Smooth muscle cell (in vitro differentiated cells): ENCODE data around the gene TTLL11. TPM values are rescaled to one million over a fixed set of nuclear protein-coding genes. Genes with fewer than 3 reads are reported as not detected.

Source experiments
- DNase-seq: peaks from one replicate; lab custom pipeline; 2025; ENCODE audit not compliant: unreplicated experiment; lab: John Stamatoyannopoulos, UW
- H2AFZ ChIP-seq: fragments of 200-600 bp; sonication (generic); 2 replicates; pipeline ENCODE4 v1.6.0; 2016; ENCODE audit warnings: antibody characterized with exemption, low read depth, mild to moderate bottlenecking
- H3F3A ChIP-seq: fragments of 200-600 bp; sonication (generic); 2 replicates; pipeline ENCODE4 v1.6.0; 2017; ENCODE audit warnings: antibody characterized with exemption, low read depth
- H3K27ac ChIP-seq: fragments of 200-600 bp; sonication (generic); 2 replicates; pipeline ENCODE4 v1.5.1; 2016; ENCODE audit warnings: low read depth, mild to moderate bottlenecking
- H3K27me3 ChIP-seq: fragments of 200-600 bp; sonication (generic); 2 replicates; pipeline ENCODE4 v1.6.1; 2016; ENCODE audit warnings: low read depth, mild to moderate bottlenecking
- H3K36me3 ChIP-seq: fragments of 200-600 bp; sonication (generic); 2 replicates; pipeline ENCODE4 v1.5.1; 2016; ENCODE audit warnings: low read depth
- H3K4me1 ChIP-seq: fragments of 200-600 bp; sonication (generic); 2 replicates; pipeline ENCODE4 v1.5.1; 2016; ENCODE audit warnings: low read depth
- H3K4me2 ChIP-seq: fragments of 200-600 bp; sonication (generic); 2 replicates; pipeline ENCODE4 v1.6.0; 2016; ENCODE audit warnings: mild to moderate bottlenecking
- H3K4me3 ChIP-seq: fragments of 200-600 bp; sonication (generic); 2 replicates; pipeline ENCODE4 v1.5.1; 2016; ENCODE audit warnings: mild to moderate bottlenecking
- H3K79me2 ChIP-seq: fragments of 200-600 bp; sonication (generic); 2 replicates; pipeline ENCODE4 v1.6.0; 2016; ENCODE audit warnings: low read depth, mild to moderate bottlenecking
- H3K9ac ChIP-seq: fragments of 200-600 bp; sonication (generic); 2 replicates; pipeline ENCODE4 v1.6.0; 2016; ENCODE audit warnings: low read depth
- H3K9me3 ChIP-seq: fragments of 200-600 bp; sonication (generic); replicated peaks from 2 replicates; pipeline ENCODE4 v1.5.1; 2016; ENCODE audit warnings: low read depth
- H4K20me1 ChIP-seq: fragments of 200-600 bp; sonication (generic); 2 replicates; pipeline ENCODE4 v1.6.0; 2016; ENCODE audit warnings: low read depth
- CTCF ChIP-seq: fragments of 200-600 bp; sonication (generic); IDR thresholded peaks from 2 replicates; pipeline ENCODE4 v1.5.1; 2017; ENCODE audit warnings: borderline replicate concordance, mild to moderate bottlenecking, antibody characterized with exemption; ENCODE audit not compliant: insufficient read depth, poor library complexity, severe bottlenecking
- whole genome bisulfite sequencing: methylation state at CpG from one replicate; pipeline ENCODE4 v1.1.7; 2016; ENCODE audit warnings: low lambda C conversion rate; 5-methylcytosine and 5-hydroxymethylcytosine counted together
- polyA plus RNA-seq: library from polyadenylated mRNA; unstranded; fragments of >200 nt; fragmentation: Nextera tagmentation; extraction: Ambion mirVana; gene quantifications from 2 replicates; pipeline ENCODE4 v1.2.1, GENCODE V29; 2016
- total RNA-seq: library from RNA; depleted of rRNA; stranded (reverse); fragments of >200 nt; gene quantifications from 2 replicates; pipeline ENCODE4 v1.2.3, GENCODE V29; 2014

TTLL11 gene
- total and polyA plus RNA-seq, 2 experiments from 2014 or later = 2.6 to 3.7 TPM

GRCh38 chr9:121849554-121849953 lies 243.6 kb downstream of the TTLL11 start:
- H3K9ac ChIP-seq = no peak overlapping the region
- H3K27me3 ChIP-seq = no peaks in the 10 kb centered on the region
- no peak overlapping the region for H3K4me2 ChIP-seq
- no peaks in the 10 kb centered on the region for H3K4me1 ChIP-seq
- no peak overlapping the region for H2AFZ ChIP-seq
- H4K20me1 ChIP-seq = no peaks in the 10 kb centered on the region
- no peak for DNase-seq
- no peak overlapping the region for H3K4me3 ChIP-seq
- 69% methylated on average over 4 of the region's 4 CpGs for WGBS
- H3K36me3 ChIP-seq = no peaks in the 10 kb centered on the region
- H3K79me2 ChIP-seq = no peaks in the 10 kb centered on the region
- no peak overlapping the region for H3K27ac ChIP-seq
- H3F3A ChIP-seq = no peaks in the 10 kb centered on the region
- TF ChIP-seq CTCF = no peak
- H3K9me3 ChIP-seq = peaks cover 6% of the 10 kb centered on the region

- Histone ChIP-seq H3K79me2 (no peaks in the 10 kb centered on the region), H3K9me3 (peaks cover 7% of the 10 kb centered on the region), H4K20me1 (no peaks in the 10 kb centered on the region), H3K27ac (no peak overlapping the region), H3K4me1 (peaks cover 4% of the 10 kb centered on the region), H3K36me3 (no peaks in the 10 kb centered on the region), H3K4me2 (no peak overlapping the region), H2AFZ (no peak overlapping the region), H3K9ac (no peak overlapping the region), H3K27me3 (no peaks in the 10 kb centered on the region), H3F3A (no peaks in the 10 kb centered on the region), H3K4me3 (no peak overlapping the region)
- TF ChIP-seq CTCF = no peak
- DNase-seq = no peak
- WGBS = 46% methylated on average over 2 of the region's 2 CpGs
Observed at GRCh38 chr9:121844562-121844961, 248.5 kb downstream of the TTLL11 start.

- H3K79me2 ChIP-seq = no peaks in the 10 kb centered on the region
- H3K9me3 ChIP-seq = peaks cover 7% of the 10 kb centered on the region
- H4K20me1 ChIP-seq = no peaks in the 10 kb centered on the region
- H3K27ac ChIP-seq = no peak overlapping the region
- H3K4me3 ChIP-seq = no peak overlapping the region
- no peak for TF ChIP-seq CTCF
- no peak overlapping the region for H3K4me2 ChIP-seq
- no peaks in the 10 kb centered on the region for H3K36me3 ChIP-seq
- H3K4me1 ChIP-seq = peaks cover 4% of the 10 kb centered on the region
- H2AFZ ChIP-seq = no peak overlapping the region
- no peaks in the 10 kb centered on the region for H3F3A ChIP-seq
- H3K27me3 ChIP-seq = no peaks in the 10 kb centered on the region
- no peak for DNase-seq
- 79% methylated on average over 2 of the region's 2 CpGs for WGBS
- H3K9ac ChIP-seq = no peak overlapping the region
Observed at GRCh38 chr9:121844098-121844497, 249.0 kb downstream of the TTLL11 start.

GRCh38 chr9:121842612-121842978 lies 250.5 kb downstream of the TTLL11 start:
- Histone ChIP-seq H2AFZ (no peak overlapping the region), H3K27ac (no peak overlapping the region), H3K4me2 (no peak overlapping the region), H3K4me1 (peaks cover 4% of the 10 kb centered on the region), H3K36me3 (no peaks in the 10 kb centered on the region), H3K4me3 (no peak overlapping the region), H4K20me1 (no peaks in the 10 kb centered on the region), H3F3A (no peaks in the 10 kb centered on the region), H3K9ac (no peak overlapping the region), H3K79me2 (no peaks in the 10 kb centered on the region), H3K9me3 (peaks cover 7% of the 10 kb centered on the region), H3K27me3 (peaks cover 3% of the 10 kb centered on the region)
- TF ChIP-seq CTCF = no peak
- WGBS = 48% methylated on average over 2 of the region's 2 CpGs
- DNase-seq = no peak
